ENCODE measurements around the gene RALGPS1.

- TF ChIP-seq POLR2A (IDR thresholded peaks at IDR 0.05), result no peak
- TF ChIP-seq, protein P1, sequence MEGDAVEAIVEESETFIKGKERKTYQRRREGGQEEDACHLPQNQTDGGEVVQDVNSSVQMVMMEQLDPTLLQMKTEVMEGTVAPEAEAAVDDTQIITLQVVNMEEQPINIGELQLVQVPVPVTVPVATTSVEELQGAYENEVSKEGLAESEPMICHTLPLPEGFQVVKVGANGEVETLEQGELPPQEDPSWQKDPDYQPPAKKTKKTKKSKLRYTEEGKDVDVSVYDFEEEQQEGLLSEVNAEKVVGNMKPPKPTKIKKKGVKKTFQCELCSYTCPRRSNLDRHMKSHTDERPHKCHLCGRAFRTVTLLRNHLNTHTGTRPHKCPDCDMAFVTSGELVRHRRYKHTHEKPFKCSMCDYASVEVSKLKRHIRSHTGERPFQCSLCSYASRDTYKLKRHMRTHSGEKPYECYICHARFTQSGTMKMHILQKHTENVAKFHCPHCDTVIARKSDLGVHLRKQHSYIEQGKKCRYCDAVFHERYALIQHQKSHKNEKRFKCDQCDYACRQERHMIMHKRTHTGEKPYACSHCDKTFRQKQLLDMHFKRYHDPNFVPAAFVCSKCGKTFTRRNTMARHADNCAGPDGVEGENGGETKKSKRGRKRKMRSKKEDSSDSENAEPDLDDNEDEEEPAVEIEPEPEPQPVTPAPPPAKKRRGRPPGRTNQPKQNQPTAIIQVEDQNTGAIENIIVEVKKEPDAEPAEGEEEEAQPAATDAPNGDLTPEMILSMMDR (IDR thresholded peaks at IDR 0.05 in 4 of 5, conservative IDR thresholded peaks at IDR 0.05 in 1 of 5), result no peak
These were observed 285.7 kb downstream of the RALGPS1 start for GRCh38 chr9:127200106-127200862.

Data from gastrocnemius medialis (tissue), 4 donors.